ENCODE data around the gene CIB4. TPM values are rescaled to one million over a fixed set of nuclear protein-coding genes. Genes with fewer than 3 reads are reported as not detected.
A peak's percentile ranks its signal among the peaks of the same experiment; 100 is the strongest.

Gene CIB4
- total RNA-seq, 2 experiments from 2014 or later = not detected

DNA sequence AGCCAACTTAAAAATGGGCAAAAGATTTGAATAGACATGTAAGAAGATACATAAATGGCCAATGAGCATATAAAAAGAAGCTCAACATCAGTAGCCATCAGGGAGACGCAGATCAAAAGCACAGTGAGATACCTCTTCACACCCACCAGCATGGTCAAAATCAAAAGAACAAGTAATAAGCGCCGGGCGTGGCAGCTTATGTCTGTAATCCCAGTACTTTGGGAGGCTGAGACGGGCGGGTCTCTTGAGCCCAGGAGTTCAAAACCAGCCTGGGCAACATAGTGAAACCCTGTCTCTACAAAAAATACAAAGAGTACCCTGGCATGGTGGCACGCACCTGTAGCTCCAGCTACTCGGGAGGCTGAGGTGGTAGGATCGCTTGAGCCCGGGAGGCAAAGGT, 4.6 kb upstream of the CIB4 start:
- ATAC-seq (no peak), DNase-seq (no peak)
- Mint-ChIP-seq H3K27me3 (peaks cover 53% of the 10 kb centered on the region), H3K27ac (no peak overlapping the region), H3K36me3 (no peaks in the 10 kb centered on the region), H3K4me3 (no peak overlapping the region), H3K4me1 (no peaks in the 10 kb centered on the region), H3K9me3 (ENCODE audit: low read depth) (no peaks in the 10 kb centered on the region)
- CTCF ChIA-PET = no interaction called here

DNA sequence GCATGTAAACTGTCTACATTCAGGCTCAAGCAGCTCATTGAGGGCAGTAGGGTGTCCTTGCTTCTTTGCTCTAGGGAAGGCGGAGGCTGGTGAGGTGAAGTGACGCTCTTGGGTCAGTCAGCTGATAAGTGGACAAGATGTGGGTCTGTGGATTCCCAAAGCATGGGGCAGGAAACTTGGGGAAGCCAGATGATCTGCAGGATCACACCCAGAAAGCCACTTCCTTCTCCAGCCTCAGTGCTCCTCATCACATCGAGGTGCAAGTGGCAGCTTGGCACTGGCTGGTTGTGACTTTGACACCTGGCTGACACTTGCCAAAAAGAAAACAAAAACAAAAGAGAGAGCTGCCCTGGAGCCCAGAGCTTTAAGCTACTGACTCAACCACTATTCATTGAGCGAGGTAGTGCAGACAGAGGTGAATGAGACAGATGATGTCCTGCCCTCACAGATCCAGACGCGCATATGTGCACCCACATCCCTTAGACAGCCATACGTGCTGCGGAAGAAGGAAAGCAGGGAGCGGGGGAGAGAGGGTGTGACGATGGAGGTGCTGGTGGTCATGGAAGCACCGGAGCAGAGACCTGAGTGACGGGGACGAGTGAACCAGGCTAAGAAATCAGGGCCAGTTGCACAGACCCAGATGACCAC, 3.1 kb upstream of the CIB4 start:
- DNase-seq = no peak
- H3K36me3 Mint-ChIP-seq = no peaks in the 10 kb centered on the region
- H3K4me3 Mint-ChIP-seq = no peak overlapping the region
- no peak for ATAC-seq
- H3K27me3 Mint-ChIP-seq = peaks cover 59% of the 10 kb centered on the region
- no peak overlapping the region for H3K27ac Mint-ChIP-seq
- H3K4me1 Mint-ChIP-seq = peaks cover 10% of the 10 kb centered on the region
- H3K9me3 Mint-ChIP-seq (ENCODE audit: low read depth) = no peaks in the 10 kb centered on the region
- CTCF ChIA-PET = interaction anchor here (0.8 kb wide), 1 partner anchor 73 kb away, joined by 3 read pairs; no protein-coding TSS in a partner anchor

DNA sequence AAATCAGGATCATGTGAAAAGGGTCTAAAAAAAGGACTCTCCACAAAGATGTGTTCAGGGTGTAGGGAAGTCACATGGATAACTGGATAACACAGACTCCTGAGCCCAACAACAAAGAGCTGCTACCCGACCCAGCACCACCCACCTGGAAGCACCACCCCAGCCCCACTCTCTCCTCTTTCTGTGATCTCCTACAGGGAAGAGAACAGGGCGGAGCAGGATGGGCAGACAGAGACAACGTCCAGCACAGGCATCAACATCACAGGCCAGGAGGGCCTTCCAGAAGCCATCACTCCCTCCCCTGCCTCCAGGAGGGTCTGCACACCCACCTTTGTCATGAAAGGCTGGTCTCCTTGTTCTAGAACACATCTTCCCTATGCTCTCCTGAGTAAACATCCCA, 1.3 kb upstream of the CIB4 start:
- ATAC-seq (no peak), DNase-seq (peak; percentile 23)
- Mint-ChIP-seq H3K9me3 (ENCODE audit: low read depth) (no peaks in the 10 kb centered on the region), H3K27me3 (peaks cover 55% of the 10 kb centered on the region), H3K27ac (no peak overlapping the region), H3K36me3 (no peaks in the 10 kb centered on the region), H3K4me3 (no peak overlapping the region), H3K4me1 (peaks cover 10% of the 10 kb centered on the region)
- CTCF ChIA-PET = no interaction called here

DNA sequence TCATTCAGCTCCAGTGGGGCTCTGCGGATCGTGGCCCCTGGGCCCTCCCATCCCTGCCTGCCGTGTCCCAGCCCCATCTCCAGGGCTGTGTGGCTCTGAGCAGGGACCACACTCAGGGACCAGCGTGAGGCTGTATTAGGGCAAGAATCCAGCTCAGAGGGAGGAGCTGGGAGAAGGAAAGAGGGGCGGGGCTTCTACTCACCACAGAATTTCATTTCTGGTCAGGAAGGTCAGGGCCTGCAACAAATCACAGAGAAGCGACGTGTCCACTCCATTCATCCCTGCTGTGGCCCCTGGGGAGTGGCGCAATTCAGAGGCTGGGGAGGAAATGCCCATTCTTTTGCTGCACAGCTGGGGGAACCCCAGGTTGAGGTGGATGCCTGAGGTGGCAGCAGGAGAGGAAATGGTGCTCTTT, 828 bp downstream of the CIB4 start:
- no peak overlapping the region for H3K4me3 Mint-ChIP-seq
- no peaks in the 10 kb centered on the region for H3K9me3 Mint-ChIP-seq (ENCODE audit: low read depth)
- no peak overlapping the region for H3K27ac Mint-ChIP-seq
- peaks cover 37% of the 10 kb centered on the region for H3K27me3 Mint-ChIP-seq
- CTCF ChIA-PET = interaction anchor here (0.7 kb wide), 1 partner anchor 63 kb away, joined by 3 read pairs; no protein-coding TSS in a partner anchor
- ATAC-seq (no peak), DNase-seq (peak; percentile 26)
- H3K4me1 Mint-ChIP-seq = peaks cover 10% of the 10 kb centered on the region
- H3K36me3 Mint-ChIP-seq = no peaks in the 10 kb centered on the region

DNA sequence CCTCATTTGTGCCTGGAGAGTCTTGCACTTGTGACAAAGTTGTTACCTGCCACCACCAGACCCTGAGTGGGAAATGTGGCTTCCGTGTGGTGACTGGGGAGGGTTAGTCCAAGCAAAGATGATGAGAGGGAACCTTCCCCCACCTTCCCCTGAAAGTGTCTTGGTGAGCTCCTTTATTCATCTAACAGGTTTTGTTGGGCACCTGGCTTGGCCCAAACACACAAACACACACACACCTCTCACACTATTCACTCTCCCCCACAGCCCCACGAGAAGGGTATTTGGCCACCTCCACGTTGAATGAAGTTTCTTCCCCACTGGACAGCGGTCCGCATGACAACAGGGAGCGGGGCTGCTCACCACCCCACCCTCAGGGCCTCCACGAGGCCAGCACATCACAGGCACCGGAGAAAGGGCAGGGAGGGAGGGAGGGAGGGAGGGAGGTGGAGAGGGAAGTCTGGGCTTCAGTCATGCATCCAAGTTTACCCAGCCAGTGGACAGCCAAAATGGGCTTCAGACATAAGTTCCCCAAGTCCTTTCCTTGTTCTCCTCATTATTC, 1.4 kb downstream of the CIB4 start:
- Mint-ChIP-seq H3K36me3 (no peaks in the 10 kb centered on the region), H3K4me1 (peaks cover 10% of the 10 kb centered on the region), H3K9me3 (ENCODE audit: low read depth) (no peaks in the 10 kb centered on the region), H3K27ac (no peak overlapping the region), H3K27me3 (peaks cover 32% of the 10 kb centered on the region), H3K4me3 (no peak overlapping the region)
- CTCF ChIA-PET = interaction anchor here (0.7 kb wide), 1 partner anchor 62 kb away, joined by 3 read pairs; no protein-coding TSS in a partner anchor
- no peak for ATAC-seq
- peak; percentile 7 for DNase-seq

DNA sequence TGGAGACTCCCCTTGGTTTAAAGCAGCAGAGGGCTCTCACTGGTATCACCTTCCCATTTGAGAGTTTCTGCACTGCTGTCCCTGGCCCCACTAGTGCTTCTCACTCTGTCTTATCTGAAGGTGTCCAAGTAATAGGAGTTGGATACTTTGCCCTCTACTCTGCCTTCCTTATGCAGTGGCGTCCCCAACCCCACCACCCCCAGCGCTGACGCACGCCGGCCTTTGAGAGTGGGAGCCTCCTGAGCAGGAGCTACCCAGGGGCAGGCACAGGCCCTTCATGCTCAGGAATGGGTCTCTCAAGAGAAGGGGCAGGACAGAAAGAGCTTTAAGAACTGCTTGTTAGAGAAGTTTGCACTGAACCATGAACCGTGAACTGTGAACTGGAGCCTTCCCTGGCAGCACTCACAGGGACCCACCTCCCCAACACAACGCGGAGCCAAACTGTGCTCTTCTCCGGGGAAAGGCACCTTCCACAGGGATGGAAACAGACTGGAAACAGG, 3.3 kb downstream of the CIB4 start:
- Mint-ChIP-seq H3K36me3 (no peaks in the 10 kb centered on the region), H3K27me3 (peaks cover 23% of the 10 kb centered on the region), H3K4me1 (peaks cover 10% of the 10 kb centered on the region), H3K9me3 (ENCODE audit: low read depth) (no peaks in the 10 kb centered on the region), H3K27ac (no peak overlapping the region), H3K4me3 (no peak overlapping the region)
- no peak for DNase-seq
- no peak for ATAC-seq
- CTCF ChIA-PET = no interaction called here

DNA sequence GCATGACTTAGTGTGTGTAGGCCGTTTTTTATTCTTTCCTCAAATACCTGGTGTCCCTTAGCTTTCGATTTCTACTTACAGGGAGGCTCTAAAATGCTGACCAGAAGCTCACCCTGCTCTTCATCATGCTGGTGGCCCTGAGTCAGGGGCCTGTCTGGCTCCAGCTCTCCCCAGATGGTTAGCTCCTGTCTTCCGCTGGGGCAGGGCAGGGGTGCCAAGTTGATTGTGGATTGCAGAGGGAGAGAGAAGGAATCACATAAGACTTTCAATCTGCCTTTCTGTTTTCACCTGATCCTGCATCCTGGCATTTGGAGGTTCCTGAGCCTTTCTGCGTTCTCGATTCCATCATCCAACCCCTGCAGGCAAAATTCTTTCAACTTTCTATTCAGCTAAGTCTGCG, 4.2 kb downstream of the CIB4 start:
- ATAC-seq (no peak), DNase-seq (no peak)
- CTCF ChIA-PET = no interaction called here
- Mint-ChIP-seq H3K27me3 (peaks cover 20% of the 10 kb centered on the region), H3K27ac (no peak overlapping the region), H3K4me1 (peaks cover 10% of the 10 kb centered on the region), H3K4me3 (no peak overlapping the region), H3K36me3 (no peaks in the 10 kb centered on the region), H3K9me3 (ENCODE audit: low read depth) (no peaks in the 10 kb centered on the region)

DNA sequence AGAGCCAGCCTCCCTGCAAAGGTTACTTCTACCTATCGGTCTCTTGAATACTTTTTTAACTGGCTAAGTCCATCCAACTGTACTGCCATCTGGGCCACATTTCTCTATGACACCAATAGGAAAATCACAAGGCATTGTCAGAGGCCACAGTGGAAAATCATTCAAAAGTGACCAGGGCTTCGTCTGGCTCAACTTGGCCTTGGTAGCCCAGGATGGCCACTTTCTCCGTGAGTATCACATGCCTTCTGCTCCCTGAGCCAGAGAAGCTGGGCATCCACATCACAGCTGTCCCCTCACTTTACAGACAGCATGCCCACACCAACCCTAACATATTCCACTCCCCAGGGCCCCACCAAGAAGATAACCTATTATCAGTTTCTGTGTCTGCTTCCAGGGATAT, 5.8 kb downstream of the CIB4 start:
- ATAC-seq (no peak), DNase-seq (no peak)
- peaks cover 7% of the 10 kb centered on the region for H3K4me1 Mint-ChIP-seq
- CTCF ChIA-PET = no interaction called here
- H3K9me3 Mint-ChIP-seq (ENCODE audit: low read depth) = no peaks in the 10 kb centered on the region
- H3K27ac Mint-ChIP-seq = no peak overlapping the region
- no peak overlapping the region for H3K4me3 Mint-ChIP-seq
- H3K36me3 Mint-ChIP-seq = no peaks in the 10 kb centered on the region
- peaks cover 7% of the 10 kb centered on the region for H3K27me3 Mint-ChIP-seq

DNA sequence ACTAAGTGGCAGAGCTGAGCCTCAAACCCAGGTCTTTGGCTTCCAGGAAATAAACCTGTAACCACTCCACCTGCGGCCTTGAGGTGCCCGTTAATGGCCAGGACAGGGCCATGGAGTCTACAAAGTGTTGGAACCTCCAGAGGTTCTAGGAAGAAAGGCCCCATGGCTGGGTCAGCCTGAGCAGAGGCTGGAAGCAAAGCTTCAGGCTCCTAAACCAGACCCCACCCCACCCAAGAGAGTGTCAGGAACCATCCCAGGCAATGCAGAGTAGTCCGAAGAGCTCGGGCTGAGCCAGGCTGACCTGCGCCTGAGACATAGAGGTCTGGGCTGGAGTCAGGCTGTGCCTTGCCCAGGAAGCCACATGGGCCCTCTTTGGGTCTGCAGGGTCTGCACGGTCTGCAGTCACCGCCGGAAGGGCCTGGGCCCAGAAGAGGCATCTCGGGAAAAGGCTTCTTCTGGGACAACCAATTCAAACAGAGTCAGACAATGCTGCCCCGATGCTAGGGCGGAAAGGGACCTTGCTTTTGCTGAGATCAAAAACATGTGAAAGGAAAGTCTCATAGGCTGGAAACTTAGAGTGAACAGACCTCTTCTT, 6.4 kb downstream of the CIB4 start:
- DNase-seq (no peak), ATAC-seq (no peak)
- Mint-ChIP-seq H3K4me1 (peaks cover 3% of the 10 kb centered on the region), H3K9me3 (ENCODE audit: low read depth) (no peaks in the 10 kb centered on the region), H3K36me3 (no peaks in the 10 kb centered on the region), H3K27ac (no peak overlapping the region), H3K27me3 (peaks cover 3% of the 10 kb centered on the region), H3K4me3 (no peak overlapping the region)
- CTCF ChIA-PET = interaction anchor here (0.6 to 1.1 kb wide), 2 partner anchors 8 to 98 kb away, joined by 3 read pairs; no protein-coding TSS in a partner anchor

DNA sequence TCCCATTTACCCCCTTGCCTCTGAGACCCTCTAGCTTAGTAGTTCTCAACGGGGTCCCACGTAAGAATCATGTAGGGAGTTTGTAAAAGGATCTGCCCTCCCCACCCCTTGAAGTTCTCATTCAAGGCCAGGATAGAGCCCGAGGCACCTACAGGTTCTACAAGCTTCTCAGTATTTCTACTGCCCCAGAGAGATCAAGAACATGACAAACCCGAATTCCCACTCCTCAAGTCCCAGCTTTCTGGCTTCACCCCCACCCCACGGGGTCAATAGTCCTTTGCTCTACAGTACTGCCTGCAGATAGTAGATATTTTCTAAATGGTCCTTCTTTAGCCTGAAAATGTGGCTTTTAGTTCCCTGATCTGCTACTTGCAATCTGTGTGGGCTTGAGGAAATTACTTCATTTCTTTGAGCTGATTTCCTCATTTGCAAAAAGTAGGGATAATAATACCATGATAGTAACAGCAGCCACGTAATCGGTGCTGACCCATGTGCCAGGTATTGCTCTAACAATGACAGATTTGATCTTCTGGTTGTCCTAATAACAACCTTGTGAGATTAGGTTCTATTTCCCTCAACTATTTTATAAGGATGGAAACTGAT, 7.1 kb downstream of the CIB4 start:
- CTCF ChIA-PET = interaction anchor here (0.6 to 1.1 kb wide), 2 partner anchors 8 to 98 kb away, joined by 3 read pairs; no protein-coding TSS in a partner anchor

DNA sequence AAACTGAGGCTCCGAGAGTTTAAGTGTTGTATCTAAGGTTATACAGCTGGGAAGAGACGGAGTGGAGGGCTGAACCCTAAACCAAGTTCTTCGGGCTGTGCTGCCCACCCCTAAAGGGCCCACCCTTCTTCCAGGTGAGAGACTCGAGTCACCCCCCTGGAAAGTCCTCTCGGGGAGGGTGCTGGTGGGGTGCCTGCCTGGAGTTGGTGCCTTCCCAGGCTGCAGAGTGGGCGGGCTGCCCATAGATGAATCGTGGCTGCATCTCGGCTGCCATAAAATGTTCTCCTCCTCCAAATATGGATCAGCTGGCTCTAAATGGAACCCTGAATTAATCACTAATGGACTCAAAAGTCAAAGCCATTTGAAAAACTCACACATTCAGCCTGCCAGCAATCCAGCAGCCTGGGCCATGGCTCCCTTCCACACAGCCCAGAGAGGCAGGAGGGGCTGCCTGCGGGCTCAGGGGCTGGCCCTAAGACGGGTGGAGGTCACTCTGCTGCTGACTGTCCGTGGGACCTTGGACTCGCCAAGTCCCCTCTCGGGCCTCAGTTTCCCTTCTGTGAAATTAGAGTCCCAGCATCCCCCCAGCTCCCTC, 7.7 kb downstream of the CIB4 start:
- H3K4me3 Mint-ChIP-seq = no peak overlapping the region
- no peak for ATAC-seq
- no peaks in the 10 kb centered on the region for H3K36me3 Mint-ChIP-seq
- H3K27ac Mint-ChIP-seq = no peak overlapping the region
- H3K4me1 Mint-ChIP-seq = no peaks in the 10 kb centered on the region
- H3K27me3 Mint-ChIP-seq = no peaks in the 10 kb centered on the region
- no peak for DNase-seq
- no peaks in the 10 kb centered on the region for H3K9me3 Mint-ChIP-seq (ENCODE audit: low read depth)
- CTCF ChIA-PET = no interaction called here

More for the DNA sequence above, 7.1 kb downstream of the CIB4 start:
- H3K36me3 Mint-ChIP-seq = no peaks in the 10 kb centered on the region
- no peak overlapping the region for H3K27ac Mint-ChIP-seq
- DNase-seq (no peak), ATAC-seq (no peak)
- no peak overlapping the region for H3K4me3 Mint-ChIP-seq
- H3K9me3 Mint-ChIP-seq (ENCODE audit: low read depth) = no peaks in the 10 kb centered on the region
- no peaks in the 10 kb centered on the region for H3K27me3 Mint-ChIP-seq
- H3K4me1 Mint-ChIP-seq = no peaks in the 10 kb centered on the region

DNA sequence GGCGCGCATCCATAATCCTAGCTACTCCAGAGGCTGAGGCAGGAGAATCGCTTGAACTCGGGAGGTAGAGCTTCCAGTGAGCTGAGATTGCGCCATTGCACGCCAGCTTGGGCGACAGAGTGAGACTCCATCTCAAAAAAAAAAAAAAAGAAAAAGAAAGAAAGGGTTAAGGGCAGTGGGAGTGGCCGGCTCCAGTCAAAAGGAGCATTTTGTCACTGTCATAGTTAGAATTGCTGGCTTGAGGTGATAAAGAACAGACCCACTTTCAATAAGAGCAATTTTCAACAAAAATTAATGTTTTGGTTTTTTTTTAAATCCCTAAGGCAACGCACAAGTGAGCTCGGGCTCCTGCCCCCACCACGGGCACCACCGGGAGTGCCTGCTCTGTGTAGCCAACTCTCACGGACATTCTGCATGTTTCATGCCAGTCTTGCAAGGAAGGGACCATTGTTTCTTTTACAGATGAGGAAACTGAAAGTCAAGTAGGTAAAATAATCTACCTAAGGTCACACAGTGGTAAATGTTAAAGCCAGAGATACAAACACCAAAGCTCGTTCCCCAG, 8.5 kb downstream of the CIB4 start:
- ATAC-seq = no peak

More for the DNA sequence above, 8.5 kb downstream of the CIB4 start:
- H3K4me1 Mint-ChIP-seq = no peaks in the 10 kb centered on the region
- no peaks in the 10 kb centered on the region for H3K9me3 Mint-ChIP-seq (ENCODE audit: low read depth)
- H3K4me3 Mint-ChIP-seq = no peak overlapping the region
- no peaks in the 10 kb centered on the region for H3K36me3 Mint-ChIP-seq
- no peaks in the 10 kb centered on the region for H3K27me3 Mint-ChIP-seq
- CTCF ChIA-PET = no interaction called here
- no peak for DNase-seq
- no peak overlapping the region for H3K27ac Mint-ChIP-seq
